Limb (tissue), 2 donors: ENCODE data around the gene CACNA1D.

Experiments used
- DNase-seq, 2 donors: peaks; one replicate each; pipeline ENCODE4 v3.0.0-alpha.2; 2016; ENCODE audit errors: extremely low spot score in 2 of 2

Gene CACNA1D

GRCh38 chr3:53688066-53688465 lies 193.7 kb downstream of the CACNA1D start:
- no peak for DNase-seq

DNA sequence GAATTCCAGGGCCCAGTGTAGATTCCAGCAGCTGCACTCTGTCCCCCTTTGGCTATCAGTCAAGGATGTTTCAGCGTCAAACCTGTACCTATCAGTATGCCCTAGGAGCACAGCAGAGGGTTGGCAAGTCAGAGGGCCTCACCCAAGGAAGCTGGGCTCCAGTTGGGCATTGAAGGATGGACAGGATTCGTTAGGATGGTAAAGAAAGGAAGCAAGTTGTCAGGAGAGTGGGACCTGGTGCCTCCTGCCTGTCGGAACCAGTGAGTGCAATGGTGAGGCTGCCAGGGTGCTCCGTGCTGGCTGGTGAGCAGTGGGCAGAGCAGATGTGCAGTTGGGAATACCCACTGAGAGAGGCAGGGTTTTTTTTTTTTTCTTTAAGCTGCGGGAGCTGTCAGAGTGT lies 194.6 kb downstream of the CACNA1D start:
- DNase-seq: no peak

GRCh38 chr3:53689681-53690080 lies 195.3 kb downstream of the CACNA1D start:
- DNase-seq: no peak

GRCh38 chr3:53690521-53690920 lies 196.1 kb downstream of the CACNA1D start:
- no peak for DNase-seq

- DNase-seq: no peak
Measured at GRCh38 chr3:53691349-53691748, 196.9 kb downstream of the CACNA1D start.

GRCh38 chr3:53691885-53692284 lies 197.5 kb downstream of the CACNA1D start:
- no peak for DNase-seq

GRCh38 chr3:53693451-53693850 lies 199.0 kb downstream of the CACNA1D start:
- no peak for DNase-seq

GRCh38 chr3:53694046-53694445 lies 199.6 kb downstream of the CACNA1D start:
- peak in 1 of 2 donors; percentile 21 for DNase-seq

DNA sequence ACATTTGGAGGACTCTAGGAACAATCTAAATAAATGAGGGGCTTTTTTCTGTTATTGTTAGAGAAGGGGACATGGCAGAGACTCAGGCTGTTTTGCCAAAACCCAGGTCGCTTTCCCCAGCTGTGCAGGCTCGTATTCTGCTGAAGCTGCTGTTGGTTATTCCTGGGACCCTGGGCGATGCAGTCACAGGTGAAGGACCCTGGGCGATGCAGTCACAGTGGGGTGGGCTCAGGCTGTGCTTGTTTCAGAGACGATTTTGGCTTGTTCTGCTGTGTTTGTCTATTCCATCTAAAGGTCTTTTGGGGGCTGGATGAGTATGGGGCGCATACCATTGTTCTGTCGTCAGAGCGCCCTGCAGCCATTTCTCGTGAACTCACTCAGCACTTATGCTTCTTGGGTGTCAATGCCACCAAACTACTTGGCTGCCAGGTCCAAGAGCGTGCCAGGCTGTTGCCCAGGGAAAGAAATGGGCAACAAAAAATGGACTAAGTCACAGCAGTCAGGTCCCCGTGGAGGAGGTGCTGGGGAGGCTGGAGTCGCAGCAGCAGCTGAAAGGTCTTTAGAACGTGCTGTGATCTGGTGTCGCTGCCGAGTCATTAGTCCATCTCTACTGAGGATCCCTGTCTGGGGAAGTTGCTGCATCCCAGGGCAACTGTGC lies 200.4 kb downstream of the CACNA1D start:
- DNase-seq: peak in 1 of 2 donors; percentile 21

DNA sequence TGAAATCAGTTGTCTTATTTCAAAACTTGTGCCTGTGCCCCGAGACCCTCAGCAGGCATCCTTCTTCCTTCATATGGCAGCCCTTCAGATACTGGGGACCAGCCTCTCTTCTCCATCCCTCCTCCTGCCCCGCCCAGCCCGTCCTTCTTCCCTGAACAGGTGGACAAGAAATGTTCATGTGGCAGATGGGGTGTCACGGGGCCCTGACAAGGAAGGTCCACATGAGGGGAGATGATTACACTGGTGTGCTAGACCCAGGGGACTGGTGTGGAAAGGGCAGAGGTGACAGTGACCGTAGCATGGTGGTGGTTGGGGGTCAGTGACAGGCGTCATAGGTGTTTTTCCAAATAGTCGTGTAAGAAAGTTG lies 200.9 kb downstream of the CACNA1D start:
- peak in 1 of 2 donors; percentile 9 for DNase-seq

DNA sequence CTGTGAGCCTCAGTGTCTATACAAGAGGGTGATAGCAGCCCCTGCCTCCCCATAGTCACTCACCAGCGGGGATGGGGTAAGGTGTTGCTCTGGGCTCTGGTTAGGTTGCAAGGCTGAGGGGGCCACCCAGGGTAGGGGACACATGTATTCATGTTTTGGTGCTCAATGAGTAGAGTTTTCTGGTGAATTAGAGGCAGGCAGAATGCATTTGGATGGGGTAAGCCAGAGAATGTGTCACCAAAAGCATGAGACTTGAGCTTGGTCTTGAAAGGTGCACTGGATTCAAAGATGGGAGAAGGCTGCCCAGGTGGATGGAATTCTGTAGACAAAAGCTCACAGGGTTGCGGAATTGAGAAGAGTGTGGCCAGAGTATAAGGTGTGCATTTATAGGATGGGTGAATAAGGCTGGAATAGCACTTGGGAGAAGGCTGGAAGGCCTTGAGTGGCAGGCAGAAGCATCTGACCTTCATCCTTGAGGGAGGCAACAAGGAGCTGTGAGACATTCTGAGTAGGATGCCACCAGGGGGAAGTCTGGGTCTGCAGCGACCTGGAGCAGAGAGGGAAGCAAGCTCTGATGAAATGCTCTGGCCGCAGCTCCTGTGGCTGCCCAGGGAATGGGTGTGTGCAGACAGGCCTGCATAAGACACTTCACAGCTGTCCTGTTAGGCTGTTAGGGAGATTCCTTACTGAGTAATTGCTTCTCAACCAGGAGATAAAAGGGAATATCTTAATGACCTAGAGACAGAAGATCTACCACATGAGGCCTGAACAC lies 202.2 kb downstream of the CACNA1D start:
- DNase-seq: peak in 1 of 2 donors; percentile 14

DNA sequence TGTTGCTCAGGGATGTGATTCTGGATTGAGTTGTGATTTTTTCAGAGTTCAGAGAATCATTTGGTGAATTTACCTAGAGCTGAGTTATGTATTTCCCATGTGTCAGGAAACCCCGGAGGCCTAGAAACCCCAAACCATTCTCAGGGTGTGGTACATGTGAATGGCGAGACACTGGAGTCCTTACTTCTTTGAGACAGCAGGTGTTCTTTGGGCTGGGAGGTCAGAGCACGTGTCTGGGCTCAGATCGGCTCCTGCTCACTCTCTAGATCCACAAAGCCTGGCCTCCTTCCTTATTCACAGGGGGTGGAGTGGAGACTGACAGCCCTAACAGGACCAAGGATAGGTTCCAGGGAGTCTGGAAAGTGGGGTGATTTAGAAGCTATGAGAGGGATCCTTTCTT lies 206.0 kb downstream of the CACNA1D start:
- no peak for DNase-seq

DNA sequence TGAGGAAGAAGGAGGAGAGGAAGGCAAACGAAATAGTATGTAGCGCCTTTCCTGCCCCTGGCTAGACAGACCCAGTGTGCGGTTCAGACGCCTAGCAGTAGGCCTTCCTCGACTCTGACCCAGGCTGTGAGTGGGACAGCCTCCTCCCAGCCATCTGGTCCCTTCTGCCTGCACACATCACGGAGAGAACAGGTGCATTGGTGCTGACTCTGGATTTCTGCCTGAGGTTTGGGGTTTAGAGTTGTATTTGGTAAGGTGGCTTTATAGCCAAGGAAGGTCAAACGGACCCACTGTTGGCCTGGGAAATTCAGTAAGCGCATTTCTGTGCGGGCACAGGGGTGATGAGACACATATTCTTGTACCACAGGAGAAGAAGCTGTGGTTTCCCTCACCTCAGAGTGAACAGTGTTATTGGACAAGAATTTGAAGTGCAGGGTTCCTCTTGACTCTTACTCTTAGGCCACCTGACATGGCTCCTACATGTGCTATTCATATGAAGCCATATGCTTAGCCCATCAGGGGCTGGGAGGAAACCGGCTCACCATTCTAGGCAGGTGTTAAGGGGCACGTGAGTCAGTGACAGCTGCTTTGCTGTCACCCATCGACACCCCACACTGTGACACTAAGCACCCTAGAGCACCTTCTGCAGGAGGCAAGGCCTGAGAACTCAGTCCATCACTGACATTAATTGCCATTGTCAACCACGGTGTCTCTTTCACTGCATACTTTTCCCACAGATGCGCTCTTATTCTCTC lies 208.5 kb downstream of the CACNA1D start:
- DNase-seq: no peak

DNA sequence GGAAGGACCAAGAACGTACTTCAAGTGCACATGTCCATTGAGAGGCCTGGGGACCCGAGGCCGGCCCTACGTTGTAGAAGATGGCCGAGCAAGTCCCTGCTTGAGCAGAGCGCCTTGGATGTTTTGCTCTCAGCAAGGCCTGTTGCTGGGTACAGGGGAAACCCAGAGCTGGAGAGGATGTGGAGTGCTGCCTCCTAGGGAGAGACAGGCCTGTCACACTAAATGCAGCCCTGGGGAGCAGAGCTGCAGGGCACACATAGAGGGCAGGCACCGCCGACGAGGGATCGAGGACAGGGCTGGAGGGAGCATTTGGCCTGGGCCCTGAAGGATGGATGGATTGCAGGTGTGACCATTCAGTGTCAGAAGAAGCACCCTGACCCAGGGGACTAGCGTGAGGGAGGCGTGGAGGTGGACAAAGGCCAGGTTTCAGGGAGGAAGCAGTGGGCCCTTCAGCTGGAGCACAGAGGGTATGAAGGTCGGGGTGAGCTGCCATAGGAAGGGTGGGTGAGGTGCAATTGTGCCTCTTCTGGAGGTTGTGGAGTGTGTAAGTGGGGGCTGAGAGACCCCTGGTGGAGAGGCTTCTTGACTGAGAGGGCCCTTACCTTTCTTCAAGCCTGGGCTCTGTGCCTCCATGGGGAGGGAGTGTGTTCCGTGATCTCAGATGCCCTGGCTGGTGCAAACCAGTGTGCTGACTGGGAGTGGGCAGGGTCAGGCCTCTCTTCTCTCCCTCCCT lies 209.4 kb downstream of the CACNA1D start:
- no peak for DNase-seq

- DNase-seq: no peak
Measured at GRCh38 chr3:53704363-53704725, 209.9 kb downstream of the CACNA1D start.

GRCh38 chr3:53705024-53705745 lies 210.8 kb downstream of the CACNA1D start:
- no peak for DNase-seq

DNA sequence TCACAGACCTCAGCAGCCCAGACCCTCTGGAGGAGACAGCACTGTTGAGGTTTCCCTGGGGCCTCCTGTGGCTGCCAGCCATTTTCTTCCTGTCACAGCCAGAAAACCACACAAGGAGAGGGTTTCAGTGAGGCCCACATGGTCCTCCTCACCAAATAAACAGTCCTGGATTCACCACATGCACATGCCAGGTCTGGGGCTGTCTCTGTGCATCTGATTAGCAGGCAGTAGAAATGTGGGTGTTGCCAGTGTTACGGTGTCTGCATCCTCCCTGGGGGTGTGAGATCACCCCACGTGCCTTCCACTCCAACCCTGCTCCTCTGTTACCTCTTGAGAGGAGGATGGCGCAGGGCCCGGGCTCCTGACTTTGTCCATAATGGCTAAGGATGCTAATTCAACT lies 211.4 kb downstream of the CACNA1D start:
- DNase-seq: no peak

DNA sequence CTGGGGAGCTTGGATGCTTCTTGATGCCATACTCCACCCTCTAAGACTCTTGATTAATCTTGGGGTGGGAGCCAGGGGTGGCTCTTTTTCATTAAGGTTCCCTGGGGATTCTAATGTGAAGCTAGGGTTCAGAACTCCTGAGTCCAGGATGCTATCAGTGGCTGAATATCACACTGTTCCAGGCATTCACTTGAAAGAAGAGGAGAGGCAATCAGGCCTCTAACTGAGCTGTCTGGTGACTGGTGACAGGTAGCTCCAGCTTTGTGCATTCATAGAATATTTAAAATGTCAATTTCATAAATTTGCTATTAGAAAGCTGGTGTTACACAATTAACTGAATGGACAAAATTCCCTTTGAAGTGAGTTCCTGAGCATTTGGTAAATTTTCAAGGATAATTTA lies 212.8 kb downstream of the CACNA1D start:
- no peak for DNase-seq

DNA sequence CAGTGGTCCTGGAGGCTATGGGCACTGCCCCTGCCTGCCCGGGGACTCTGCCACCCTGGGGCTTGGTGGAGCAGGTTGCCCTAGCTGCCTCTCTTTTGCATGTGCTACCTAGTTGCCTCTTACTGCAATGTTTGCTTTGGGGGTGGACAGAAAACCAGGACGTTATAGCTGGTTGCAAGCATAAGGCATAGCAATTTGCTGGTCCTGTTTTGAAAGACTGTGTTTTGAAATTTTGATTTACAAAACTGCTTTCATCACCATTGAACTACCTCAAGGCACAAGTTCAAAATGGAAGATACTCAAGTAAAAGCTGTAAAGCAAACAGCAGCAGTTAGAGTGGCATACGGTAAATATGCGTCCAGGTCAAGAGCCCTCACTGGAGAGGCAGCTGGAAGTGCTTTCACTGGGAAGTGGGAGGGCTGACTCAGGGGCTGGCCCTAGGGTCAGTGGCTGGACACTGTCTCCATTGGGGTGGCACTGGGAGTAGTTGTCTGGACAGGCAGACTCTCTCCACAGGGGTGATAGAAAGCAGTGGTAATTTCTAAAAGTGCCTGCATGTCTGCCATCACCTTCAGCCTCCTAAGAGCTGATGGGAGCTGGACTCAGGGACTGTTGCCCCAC lies 213.7 kb downstream of the CACNA1D start:
- no peak for DNase-seq

- DNase-seq: no peak
Measured at GRCh38 chr3:53709256-53709655, 214.8 kb downstream of the CACNA1D start.
